GDM1 (cell line): ENCODE results near the gene OTUD6A.
"Not testable (repeated sequence)": the region's sequence is repeated elsewhere in the genome, so short reads cannot be mapped to it uniquely, and the experiment has no call there.

Experiments used
- DNase-seq: peaks from one replicate; lab custom pipeline; 2025; lab: John Stamatoyannopoulos, UW

Gene OTUD6A

DNA sequence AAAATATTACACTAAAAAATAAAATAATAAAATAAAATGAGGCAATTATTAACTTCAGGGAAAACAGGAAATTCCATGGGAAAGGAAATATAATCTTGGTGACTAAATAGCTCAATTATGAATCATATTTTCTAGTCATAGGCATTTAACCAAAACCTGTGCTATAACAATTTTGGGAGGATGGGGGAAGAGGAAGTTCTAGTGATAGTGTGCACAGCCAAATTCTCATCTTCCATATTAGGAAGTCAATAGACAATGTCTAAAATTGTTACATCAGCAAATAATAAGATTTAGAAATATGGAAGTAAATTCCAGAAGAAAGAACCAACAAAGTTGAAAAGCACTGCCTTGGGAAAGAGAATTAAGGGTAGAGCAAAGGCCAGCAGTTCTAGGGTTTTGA, 15.3 kb upstream of the OTUD6A start:
- no peak for DNase-seq

GRCh38 chrX:70049406-70049805, 12.9 kb upstream of the OTUD6A start:
- DNase-seq, result no peak

DNA sequence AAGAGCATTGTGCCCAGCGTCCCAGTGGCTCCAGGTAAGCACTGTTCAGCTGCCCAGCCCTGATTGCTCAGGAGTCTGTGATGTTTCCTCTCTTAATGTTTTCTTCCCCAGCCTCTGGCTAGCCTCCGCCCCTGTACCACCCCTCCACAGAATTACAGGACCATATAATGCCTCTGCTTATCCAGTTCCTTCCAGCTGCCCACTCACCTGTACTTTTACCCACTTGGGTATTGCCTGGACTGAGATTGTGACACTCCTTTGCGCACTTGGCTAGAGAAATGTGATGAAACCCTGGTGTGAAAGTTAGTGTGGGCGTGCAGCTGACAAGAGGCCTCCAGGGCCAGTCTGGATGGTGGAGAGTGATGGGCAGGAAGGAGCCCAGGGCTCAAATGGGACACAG, 12.3 kb upstream of the OTUD6A start, which contains the start of gene AWAT2:
Gene AWAT2, minus strand, starts transcription at position 14 of the 400 bp plus-strand sequence. Its CDS starts 6 bp downstream, at position 8.
- DNase-seq, result no peak

- no peak for DNase-seq
Measured at GRCh38 chrX:70052895-70053615, 9.2 kb upstream of the OTUD6A start.

- no peak for DNase-seq
Measured at GRCh38 chrX:70054391-70054790, 7.9 kb upstream of the OTUD6A start.

DNA sequence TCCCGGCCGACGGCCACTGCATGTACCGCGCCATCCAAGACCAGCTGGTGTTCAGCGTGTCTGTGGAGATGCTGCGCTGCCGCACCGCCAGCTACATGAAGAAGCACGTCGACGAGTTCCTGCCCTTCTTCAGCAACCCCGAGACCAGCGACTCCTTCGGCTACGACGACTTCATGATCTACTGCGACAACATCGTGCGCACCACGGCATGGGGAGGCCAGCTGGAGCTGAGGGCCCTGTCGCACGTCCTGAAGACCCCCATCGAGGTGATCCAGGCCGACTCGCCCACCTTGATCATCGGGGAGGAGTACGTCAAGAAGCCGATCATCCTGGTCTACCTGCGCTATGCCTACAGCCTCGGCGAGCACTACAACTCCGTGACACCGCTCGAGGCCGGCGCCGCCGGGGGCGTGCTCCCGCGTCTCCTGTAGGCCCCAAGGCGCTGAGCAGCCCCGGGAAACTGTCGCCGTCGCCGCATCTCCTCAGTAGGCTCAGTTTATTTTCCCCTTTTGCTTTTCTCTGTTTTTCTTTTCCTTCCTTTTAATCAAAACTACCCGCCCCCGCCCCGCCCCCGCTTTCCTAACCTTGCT, 799 bp downstream of the OTUD6A start:
- DNase-seq, result no peak

- no peak for DNase-seq
Measured at GRCh38 chrX:70066646-70067045, 4.4 kb downstream of the OTUD6A start.

- no peak for DNase-seq
Measured at GRCh38 chrX:70079297-70079696, 17.0 kb downstream of the OTUD6A start.

GRCh38 chrX:70079870-70080269, 17.6 kb downstream of the OTUD6A start:
- DNase-seq, result no peak

- no peak for DNase-seq
Measured at GRCh38 chrX:70082723-70083122, 20.5 kb downstream of the OTUD6A start.

GRCh38 chrX:70084592-70085240, 22.5 kb downstream of the OTUD6A start:
- no peak for DNase-seq

DNA sequence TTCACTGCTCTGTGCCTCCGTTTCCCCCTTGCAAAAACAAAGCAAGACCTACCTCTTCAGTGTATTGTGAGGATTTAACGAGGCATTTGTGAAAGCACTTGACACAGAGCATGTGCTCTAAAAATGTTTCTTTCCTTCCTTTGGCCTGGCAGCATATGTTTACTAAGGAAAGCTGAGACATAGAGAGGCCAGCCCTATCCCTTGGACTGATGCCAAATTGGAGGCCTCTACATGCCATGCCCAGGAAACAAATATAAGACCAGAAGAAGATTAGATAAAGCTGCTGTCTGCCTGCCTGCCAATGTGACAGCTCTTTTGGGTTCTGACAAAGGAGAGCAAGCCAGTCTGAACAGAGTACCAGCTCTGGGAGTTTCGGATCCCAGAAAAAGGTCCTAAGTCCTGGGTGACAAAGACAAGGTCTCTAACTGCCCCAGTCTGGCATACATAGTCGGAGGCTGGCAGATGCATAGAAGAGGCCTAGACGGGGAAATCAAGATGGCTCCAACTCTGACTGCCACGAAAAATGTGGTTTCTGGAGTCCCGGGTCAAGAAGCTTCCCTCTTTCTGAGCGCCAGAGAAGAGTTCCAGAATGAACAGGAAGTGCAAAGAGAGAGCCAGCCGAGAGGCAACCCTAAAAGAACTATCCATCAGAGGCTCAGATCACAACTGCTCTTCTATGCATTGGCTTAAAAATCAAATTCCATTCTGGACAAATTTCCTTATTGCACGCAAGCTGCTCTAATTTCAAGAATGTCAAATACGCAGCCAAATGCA, 25.8 kb downstream of the OTUD6A start:
- DNase-seq, result no peak

GRCh38 chrX:70088751-70089150, 26.5 kb downstream of the OTUD6A start:
- no peak for DNase-seq

DNA sequence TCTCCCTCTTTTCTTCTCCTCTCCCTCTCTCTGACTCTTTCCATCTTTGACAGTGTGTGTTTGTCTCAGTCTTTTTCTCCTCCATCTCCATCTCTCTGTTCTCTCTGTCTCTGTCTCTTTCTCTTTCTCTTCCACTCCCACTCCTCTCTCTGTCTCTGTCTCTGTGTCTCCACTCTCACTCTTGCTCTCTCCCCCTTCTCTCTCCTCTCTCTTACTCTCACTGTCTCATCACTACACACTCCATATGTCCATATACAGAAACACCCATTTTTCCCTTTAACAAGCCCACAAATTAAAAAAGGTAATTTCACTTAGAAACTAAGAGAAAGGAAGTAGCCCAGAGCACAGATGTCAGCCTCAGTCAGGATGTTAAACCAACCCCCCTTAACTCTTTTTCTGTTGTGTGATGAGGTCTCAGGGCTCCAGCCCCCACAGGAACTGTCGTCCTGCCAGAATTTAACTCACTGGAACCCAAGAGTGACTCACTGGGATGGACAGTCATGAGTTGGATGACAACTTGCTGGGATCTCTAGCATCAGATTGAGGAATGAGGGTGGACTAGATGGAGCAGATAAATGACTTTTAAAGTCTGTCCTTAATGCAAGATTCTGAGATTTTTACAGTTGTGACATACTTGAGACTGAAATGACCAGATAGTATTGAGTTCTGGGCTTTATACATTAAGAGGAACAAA, 27.5 kb downstream of the OTUD6A start:
- DNase-seq, result no peak

- no peak for DNase-seq
Measured at GRCh38 chrX:70092247-70092646, 30.0 kb downstream of the OTUD6A start.

DNA sequence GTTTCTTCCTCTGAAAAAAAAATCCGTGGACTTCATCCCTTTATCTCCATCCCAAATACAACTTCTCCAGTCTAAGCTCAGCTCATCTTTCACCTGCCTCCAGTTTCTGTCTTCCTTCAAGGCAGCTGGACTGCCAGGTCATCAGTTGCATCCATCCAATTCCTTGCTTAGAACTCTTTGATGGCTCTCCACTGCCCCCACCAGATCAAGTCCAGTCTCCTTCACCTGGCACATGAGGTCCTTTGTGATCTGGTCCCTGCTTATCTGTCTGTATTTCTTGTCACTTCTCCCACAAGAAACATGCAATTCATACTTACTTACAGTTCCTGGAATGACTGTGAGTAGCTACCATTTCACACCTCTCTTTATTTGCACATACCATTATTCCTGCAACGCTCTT, 33.8 kb downstream of the OTUD6A start:
- no peak for DNase-seq

DNA sequence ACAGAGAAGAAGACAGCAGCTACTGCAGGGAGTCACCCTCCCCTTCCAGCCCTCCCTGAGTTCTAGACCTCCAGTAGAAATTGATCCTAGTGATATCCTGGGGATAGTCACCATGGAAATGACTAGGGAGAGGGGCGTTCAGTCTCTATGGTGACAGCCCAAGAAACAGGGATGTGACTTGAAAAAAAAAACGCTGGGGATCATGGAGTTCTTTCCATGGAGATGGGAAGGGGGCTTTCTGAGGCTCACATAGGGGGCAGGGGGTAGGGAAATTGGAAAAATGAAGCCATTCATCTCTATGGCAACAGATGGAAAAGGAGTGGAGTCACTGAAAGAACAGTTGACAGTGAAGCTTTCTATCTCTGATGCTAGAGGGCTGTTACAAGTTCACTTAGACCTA, 43.0 kb downstream of the OTUD6A start:
- no peak for DNase-seq

DNA sequence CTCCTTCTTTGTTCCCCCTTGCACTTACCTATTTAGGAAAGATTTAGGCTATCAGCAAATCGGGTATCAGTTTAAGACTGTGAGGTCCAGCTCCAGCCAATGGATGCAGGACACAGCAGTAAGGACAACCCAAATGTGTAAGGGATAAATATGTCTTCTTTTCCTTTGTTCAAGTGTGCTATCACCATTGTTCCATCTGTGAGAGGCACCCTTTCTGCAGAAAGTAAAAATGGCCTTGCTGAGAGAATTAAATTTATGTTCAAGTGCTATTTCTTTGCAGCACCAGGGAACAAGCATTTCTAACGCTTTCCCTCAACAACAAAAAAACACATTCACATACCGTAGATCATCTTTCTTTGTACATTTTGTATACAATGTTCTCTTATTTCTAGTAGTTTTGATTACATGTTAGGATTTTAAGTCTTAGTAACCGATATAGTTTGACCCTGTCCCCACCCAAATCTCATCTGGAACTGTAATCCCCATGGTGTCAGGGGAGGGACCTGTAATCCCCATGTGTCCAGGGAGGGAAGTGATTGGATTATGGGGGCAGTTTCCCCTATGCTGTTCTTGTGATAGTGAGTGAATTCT, 49.3 kb downstream of the OTUD6A start:
- DNase-seq, result not testable (repeated sequence)
